IPS-NIHi11 (cell line): Measurements from ENCODE around the gene KLHL11.
"Not testable (repeated sequence)": the region's sequence is repeated elsewhere in the genome, so short reads cannot be mapped to it uniquely, and the experiment has no call there.

ENCODE experiments used
- DNase-seq: peaks from one replicate; pipeline ENCODE4 v3.0.0; 2012; ENCODE audit warnings: mixed read lengths, low spot score

KLHL11 gene

DNA sequence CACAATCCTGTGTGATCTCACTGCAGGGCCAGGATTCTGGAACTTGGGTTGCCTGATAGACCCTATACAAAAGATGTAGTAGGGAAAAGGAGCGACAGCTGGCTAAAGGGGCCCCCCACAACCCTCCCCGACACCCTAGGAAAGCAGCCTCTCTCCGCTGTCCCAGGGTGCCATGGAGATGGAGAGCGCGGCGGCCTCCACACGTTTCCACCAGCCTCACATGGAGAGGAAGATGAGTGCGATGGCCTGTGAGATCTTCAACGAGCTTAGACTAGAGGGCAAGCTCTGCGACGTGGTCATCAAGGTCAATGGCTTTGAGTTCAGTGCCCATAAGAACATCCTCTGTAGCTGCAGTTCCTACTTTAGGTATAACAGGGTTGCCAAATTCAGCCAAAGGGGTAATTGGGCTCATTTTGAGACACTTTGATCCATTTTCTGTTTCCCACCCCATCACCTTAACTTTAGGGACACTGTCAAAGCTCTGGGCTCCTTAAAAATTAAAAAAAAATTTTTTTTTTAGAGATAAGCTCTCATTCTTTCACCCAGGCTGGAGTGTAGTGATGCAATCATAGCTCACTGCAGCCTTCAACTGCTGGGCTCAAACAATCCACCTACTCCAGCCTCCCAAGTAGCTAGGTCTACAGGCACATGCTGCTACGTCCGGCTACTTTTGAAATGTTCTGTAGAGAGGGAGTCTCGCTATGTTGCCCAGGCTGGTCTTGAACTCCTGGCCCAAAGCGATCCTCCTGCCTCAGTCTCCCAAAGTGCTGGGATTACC, 27.3 kb downstream of the KLHL11 start, which contains the start of gene KLHL10:
TSS of gene KLHL10 (plus strand) at position 65 of the 778 bp plus-strand sequence. CDS start at position 173, 108 bp downstream.
- no peak for DNase-seq

DNA sequence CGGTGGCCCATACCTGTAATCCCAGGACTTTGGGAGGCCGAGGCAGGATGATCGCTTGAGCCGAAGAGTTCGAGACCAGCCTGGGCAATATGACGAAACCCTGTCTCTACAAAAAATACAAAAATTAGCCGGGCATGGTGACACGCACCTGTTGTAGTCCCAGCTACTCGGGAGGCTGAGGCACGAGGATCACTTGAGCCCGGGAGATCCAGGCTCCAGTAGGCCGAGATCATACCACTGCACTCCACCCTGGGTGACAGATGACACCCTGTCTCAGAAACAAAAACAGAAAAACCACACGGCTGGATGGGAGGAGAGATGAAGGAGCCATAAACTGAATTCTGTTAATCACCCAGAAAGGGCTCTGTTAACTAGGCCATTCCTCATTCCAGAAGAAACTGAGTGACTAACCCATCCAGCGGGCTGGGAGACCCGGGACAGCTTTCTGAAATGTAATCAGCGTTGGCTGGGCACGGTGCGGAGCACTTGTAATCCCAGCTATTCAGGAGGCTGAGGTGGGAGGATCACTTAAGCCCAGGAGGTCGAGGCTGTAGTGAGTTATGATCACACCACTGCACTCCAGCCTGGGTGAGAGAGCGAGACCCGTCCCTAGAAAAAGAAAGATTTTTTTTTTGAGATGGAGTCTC, 28.6 kb downstream of the KLHL11 start:
- no peak for DNase-seq

DNA sequence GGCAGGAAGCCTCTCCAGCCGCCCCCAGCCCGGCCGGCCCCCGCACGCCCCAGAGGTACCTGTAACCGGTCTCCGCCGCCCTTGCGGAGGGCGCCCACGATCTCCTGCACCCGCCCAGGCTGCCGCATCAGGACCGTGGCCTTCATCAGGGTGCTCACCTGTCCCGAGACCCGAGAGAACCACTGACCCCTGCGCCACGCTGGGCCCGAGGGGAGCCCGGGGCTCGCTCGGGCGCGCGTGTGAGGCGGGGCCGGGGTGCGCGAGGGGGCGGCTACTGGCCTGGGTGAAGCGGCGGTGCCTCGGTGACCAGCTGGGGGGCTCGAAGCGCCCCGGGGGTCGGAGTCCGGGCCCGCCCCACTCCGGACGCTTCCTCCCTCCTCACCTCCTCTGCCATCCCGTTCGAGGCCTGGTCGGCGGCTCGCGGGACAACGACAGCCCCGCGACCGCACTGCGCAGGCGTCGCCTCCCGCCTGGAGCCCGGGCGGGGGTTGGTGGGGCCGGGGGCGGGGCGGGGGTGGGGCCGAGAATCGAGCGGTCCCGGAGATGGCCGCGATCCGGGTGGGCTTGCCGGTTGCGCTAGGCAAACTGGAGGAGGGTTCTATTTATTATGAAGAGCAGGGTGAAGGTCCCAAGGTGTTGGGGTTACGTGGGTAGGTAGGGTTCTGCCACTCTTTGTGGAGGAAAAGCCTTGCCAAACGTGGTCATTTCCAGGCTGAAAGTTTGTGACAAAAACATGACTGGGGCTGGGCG, 29.2 kb downstream of the KLHL11 start, which contains the start of gene NT5C3B:
TSS of gene NT5C3B (minus strand) at position 433 of the 750 bp plus-strand sequence. CDS start at position 394, 39 bp downstream.
- DNase-seq, result peak; percentile 96

DNA sequence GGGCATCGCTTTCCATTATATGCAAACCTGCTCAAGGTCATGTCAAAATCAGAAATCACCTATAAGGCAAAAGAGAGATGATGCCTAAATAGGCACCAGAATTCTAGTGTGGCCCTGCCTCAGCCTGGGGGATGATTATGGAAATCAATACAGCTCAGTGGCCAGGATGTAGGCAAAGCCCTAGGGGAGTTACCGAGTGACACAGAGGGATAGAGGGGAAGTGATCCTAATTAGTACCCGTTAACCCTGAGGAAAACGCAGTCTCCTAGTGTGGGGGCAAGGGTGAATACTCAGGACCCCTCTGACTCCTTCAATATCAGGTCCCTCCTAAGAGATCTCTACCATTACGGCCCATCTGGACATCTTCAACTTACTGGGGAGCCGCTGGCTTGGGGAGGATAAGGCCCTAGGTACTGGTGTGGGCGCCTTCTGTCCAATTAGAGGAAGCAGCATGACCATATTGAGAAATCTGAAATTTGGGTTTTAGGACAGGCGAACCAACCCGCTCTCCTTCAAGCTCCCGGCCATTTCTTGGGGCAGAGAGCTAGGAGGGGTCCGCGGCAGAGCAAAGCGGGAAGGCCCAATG, 29.9 kb downstream of the KLHL11 start:
- peak; percentile 30 for DNase-seq

DNA sequence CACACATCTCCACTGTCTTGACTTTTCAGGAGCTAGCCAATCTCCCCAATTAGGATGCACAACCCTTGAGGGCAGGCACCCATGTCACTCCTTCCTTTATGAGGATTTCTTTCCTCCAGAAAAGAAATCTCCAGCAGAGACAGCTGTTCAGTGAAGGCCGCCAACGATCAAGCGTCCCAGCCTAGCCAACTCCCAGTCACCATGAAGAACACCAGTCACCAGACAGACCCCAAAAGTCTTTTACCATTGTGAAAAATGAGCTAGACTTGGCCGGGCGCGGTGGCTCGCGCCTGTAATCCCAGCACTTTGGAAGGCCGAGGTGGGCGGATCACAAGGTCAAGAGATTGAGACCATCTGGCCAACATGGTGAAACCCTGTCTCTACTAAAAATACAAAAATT, 35.3 kb downstream of the KLHL11 start:
- not testable (repeated sequence) for DNase-seq

DNA sequence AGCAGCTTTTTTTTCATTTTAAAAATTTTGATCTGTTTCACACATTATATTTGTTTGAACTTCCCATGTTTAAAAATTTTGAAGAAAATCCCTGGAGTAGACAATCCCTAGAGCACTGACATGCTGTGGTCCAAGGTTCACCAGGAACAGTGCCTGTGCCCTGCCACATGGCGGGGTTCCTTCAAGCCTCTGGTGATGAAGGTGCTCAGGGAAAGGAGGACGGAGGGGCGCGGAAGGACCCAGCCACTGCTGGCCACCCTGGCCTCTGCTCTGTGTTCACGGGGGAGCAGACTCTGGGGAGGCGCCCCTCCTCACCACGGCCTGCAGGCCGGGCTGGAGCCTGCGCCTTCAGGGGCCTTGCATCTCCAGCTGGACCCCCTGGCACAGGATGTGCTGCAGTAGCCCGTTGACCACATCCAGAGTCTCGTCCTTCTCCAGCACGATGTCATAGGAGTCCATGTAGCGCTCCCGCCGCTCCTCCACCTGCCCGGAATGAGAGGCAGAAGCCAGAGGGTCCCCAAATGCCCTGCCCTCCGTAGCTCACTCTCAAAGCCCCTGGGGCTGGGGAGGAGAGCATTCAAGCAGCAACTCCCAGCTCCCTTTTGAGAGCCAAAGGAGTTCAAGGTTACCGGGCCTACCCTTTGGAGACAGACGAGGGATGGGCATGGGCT, 39.9 kb downstream of the KLHL11 start:
- DNase-seq, result no peak

DNA sequence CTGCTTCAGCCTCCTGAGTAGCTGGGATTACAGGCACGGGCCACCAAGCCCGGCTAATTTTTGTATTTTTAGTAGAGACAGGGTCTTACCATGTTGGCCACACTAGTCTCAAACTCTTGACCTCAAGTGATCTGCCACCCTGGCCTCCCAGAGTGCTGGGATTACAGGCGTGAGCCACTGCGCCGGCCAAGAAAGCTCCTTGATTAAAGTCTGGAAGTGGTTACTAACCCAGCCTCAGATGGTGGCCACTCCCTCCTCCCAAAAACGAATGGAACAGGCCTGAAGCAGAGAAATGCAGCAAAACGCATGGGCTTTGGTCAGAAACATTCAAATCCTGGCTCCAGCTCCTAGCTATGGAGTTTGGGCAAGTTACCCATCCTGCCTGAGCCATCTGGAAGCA, 41.1 kb downstream of the KLHL11 start:
- no peak for DNase-seq

DNA sequence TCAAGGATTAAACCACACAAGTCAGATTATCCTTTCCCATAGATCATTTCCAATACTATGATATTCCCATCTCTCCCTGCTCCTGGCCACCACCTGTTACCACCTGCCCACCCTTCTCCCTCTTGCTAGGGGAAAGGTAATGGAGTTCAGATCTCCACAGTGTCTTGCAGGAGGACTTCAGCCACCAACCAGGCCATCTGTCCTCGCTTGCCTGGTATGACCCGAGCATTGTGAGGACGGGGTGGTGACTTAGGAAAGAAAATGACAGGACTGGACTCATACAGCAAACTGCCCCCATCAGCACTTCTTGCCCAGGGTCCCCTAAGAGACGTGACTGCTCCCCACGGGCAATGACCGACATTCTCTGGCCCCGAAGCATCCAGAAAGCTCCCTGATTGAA, 41.6 kb downstream of the KLHL11 start:
- DNase-seq, result no peak

DNA sequence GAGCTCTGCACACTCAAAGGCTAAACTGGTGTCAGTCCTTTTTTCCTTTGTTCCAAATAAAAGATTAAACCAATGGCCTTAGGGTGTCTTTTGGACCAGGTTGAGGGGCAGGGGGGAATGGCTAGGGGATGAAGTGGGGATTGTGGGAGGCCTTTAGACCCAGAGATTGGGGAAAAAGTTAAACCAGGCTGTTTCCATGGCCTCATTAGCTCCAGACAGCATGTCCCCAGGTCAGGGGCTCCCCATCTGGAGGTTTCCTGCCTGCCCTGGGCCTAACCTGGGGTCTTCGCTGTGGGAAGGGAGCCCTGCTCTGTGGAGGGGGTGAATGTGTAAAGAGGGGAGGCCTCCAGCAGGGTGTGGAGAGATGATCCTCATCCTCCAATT, 42.1 kb downstream of the KLHL11 start:
- DNase-seq, result no peak

DNA sequence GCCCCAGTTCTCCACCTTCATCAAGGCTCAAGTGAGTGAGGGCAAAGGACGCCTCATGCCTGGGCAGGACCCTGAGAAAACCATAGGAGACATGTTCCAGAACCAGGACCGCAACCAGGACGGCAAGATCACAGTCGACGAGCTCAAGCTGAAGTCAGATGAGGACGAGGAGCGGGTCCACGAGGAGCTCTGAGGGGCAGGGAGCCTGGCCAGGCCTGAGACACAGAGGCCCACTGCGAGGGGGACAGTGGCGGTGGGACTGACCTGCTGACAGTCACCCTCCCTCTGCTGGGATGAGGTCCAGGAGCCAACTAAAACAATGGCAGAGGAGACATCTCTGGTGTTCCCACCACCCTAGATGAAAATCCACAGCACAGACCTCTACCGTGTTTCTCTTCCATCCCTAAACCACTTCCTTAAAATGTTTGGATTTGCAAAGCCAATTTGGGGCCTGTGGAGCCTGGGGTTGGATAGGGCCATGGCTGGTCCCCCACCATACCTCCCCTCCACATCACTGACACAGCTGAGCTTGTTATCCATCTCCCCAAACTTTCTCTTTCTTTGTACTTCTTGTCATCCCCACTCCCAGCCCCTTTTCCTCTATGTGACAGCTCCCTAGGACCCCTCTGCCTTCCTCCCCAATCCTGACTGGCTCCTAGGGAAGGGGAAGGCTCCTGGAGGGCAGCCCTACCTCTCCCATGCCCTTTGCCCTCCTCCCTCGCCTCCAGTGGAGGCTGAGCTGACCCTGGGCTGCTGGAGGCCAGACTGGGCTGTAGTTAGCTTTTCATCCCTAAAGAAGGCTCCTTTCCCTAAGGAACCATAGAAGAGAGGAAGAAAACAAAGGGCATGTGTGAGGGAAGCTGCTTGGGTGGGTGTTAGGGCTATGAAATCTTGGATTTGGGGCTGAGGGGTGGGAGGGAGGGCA, 42.7 kb downstream of the KLHL11 start:
- DNase-seq, result no peak

DNA sequence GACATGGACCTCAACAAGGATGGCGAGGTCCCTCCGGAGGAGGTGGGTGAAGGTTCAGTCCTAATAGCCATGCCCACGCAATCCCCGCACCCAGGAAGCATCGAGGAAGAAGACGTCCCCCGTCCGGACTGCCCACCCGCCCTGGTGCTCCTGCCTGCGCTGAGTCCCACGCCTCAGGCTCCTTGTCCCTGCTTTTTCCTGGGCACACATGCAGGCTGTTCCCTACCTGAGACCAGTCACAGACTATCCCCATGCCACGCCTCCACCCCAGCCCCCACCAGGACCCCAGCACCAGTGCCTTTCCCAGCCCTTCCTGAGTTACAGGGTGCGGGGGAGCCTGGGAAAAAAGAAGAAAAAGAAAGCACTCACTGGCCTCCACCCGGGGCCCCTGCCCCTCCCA, 43.4 kb downstream of the KLHL11 start:
- DNase-seq, result no peak

DNA sequence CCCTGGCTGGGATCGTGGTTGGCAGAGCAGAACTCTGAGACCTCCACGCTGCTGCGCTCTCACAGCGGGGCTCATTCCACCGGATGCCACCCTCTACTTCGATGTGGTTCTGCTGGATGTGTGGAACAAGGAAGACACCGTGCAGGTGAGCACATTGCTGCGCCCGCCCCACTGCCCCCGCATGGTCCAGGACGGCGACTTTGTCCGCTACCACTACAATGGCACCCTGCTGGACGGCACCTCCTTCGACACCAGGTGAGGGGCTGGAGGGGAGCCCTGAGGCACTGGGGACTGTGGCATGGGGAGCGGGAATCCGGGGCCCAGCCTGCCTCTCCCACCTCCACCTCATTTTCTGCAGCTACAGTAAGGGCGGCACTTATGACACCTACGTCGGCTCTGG, 47.2 kb downstream of the KLHL11 start:
- no peak for DNase-seq

DNA sequence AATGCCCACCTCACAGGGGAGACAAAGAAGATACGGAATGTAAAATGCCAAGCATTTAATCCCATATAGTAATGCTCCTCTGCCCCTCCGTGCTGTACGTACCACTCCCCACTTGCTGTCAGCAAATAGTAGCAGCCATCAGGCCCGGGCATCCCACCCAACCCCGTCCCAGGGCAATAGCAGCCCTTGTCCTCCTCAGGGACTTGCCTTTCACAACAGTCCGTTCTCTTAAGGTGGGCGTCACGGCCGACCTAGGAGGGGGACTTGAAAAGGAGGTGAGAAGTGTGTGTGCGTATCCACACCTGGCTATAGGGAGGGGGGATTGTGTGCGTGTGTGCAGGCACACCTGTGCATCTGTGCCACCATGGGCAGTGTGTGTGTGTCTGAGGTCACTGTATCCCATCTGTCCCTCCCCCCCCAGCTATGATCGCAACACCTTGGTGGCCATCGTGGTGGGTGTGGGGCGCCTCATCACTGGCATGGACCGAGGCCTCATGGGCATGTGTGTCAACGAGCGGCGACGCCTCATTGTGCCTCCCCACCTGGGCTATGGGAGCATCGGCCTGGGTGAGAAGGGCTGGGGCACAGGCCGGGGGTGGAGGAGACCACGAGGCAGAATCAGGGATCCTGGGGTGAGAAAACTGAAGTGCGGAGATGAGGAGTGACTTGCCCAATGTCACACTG, 48.4 kb downstream of the KLHL11 start:
- DNase-seq, result no peak

DNA sequence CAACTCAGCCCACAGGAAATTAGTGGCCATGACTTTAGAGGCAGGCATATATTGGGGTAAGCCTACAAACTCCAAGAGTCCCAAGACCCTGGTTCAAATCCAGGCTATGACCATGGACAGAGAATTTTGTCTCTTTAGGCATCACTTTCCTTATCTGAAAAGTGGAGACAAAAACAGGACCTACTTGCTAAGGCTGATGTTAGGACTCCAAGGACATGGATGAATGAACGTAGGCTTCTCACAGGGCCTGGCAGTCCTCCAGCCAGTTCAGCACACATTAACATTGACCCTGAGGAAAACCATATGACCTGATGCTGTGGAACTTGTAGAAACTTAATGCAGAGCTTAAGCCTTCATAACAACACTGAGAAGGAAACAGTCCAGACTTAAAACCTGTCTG, 51.0 kb downstream of the KLHL11 start:
- DNase-seq, result no peak

DNA sequence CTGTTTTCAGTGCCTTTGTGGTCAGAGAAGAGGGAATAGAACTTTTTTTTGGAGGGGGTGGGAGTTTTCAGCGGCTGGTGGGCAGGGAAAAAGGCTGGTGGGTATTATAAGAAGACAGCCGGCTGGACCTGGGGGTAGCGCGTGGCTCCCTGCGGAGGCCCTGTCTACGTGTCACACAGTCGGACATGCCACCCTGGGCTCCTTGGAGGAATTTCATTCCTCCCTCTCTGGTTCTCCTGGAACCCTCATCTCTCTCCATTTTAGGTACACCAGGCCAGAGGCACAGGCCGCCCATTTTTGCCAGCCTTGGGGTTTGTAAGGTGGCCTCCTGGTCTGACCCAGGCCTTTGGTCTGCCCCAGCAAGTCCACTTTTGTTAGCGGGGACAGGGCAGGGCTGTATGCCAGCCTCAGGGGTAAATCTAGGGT, 51.5 kb downstream of the KLHL11 start:
- no peak for DNase-seq

DNA sequence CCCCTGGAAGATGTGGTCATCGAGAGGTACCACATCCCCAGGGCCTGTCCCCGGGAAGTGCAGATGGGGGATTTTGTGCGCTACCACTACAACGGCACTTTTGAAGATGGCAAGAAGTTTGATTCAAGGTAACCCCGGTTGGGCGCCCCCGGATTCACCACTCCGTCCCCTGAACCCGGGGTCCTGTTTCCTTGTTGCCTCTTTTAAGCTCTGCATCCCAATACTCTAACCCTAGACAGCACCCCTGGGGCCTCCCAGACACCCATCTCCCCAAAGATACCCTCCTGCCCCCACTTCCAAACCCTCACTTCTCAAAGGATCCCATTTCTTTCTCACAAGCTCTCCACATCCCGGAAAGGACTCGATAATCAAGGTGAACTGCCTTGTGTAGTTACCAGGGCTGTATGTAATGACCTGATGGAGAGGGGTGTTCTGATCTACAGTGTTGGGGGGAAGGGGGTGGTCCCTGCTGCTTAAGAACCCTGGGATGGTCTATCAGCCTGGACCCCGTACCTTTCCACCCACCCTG, 52.0 kb downstream of the KLHL11 start:
- DNase-seq, result no peak

DNA sequence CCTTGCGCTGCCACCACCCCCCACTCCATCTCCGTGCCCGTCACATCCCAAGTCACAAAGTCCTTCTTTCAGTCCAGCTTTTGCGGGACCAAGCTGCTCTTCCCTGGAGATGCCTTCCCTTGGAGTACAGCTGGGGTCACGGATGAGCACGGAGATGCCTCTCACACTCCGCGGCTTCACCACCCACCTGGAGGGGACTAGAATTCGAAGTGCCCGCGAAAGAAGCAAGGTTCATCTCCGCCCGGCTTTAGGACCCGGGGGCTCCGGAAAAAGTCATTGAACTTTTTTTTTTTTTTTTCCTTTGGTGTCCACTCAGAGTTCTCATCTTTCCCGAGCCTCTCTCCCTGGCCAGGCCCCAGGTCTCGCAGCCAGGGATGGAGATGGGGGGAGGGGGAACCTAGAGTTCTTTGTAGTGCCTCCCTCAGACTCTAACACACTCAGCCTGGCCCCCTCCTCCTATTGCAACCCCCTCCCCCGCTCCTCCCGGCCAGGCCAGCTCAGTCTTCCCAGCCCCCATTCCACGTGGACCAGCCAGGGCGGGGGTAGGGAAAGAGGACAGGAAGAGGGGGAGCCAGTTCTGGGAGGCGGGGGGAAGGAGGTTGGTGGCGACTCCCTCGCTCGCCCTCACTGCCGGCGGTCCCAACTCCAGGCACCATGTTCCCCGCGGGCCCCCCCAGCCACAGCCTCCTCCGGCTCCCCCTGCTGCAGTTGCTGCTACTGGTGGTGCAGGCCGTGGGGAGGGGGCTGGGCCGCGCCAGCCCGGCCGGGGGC, 52.7 kb downstream of the KLHL11 start, which contains the start of gene FKBP10:
TSS of gene FKBP10 (plus strand) at position 624 of the 771 bp plus-strand sequence. CDS start at position 655, 31 bp downstream.
- DNase-seq, result peak; percentile 92

DNA sequence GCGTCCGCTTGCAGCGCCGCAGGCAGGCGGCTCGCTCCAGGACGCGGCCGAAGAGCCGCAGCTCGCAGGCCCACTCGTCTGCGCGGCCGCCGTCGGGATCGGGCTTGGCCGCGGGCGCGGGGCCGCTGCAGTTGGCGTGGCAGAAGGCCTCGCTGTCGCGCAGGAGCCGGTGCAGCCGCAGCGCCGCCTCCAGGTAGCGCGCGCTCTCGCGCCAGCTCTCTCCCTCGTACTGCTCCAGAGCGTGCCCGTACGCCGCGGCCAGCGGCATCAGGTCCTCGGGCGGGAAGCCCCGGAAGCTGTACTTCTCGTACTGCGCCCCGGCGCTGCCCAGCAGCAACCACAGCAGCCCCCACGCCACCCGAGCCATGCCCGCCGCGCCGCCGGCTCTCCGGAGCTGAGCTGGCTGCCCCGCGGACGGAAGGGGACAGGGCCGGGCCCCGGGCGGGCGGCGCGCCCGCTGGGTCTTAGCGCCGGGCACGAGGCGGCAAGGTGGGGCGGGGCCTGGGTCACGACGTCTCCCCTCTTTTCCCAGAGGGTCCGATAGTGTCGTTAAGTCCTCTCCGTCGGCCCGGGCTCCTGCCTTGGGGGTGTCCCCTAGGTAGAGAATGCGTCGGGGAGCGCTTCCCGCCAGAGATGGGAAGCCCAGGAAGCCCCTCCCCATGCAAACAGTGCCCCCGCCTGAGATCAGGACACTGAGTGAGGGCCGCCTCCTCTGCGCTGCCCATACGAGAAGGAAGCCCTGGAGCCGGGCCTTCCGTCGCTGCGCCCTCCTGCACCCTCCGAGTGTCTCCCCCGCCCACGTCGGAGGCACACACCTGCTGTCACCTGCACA, 53.5 kb downstream of the KLHL11 start, which contains the start of gene P3H4:
TSS of gene P3H4 (minus strand) at position 401 of the 832 bp plus-strand sequence. CDS start at position 367, 34 bp downstream.
- peak; percentile 88 for DNase-seq
